IPS-NIHi11 (cell line): ENCODE data around the gene GPRC5D.

Experiments used
- DNase-seq: peaks from one replicate; pipeline ENCODE4 v3.0.0; 2012; ENCODE audit warnings: mixed read lengths, low spot score

The GPRC5D gene

GRCh38 chr12:12907552-12907951, 44.4 kb downstream of the GPRC5D start:
- DNase-seq: no peak

GRCh38 chr12:12903642-12904609, 48.0 kb downstream of the GPRC5D start:
- no peak for DNase-seq

GRCh38 chr12:12902036-12902435, 49.9 kb downstream of the GPRC5D start:
- no peak for DNase-seq

GRCh38 chr12:12901158-12901791, 50.7 kb downstream of the GPRC5D start:
- DNase-seq: no peak

- DNase-seq: no peak
Measured at GRCh38 chr12:12900786-12901157, 51.2 kb downstream of the GPRC5D start.

- no peak for DNase-seq
Measured at GRCh38 chr12:12899530-12900380, 52.2 kb downstream of the GPRC5D start.

- no peak for DNase-seq
Measured at GRCh38 chr12:12898911-12899511, 53.0 kb downstream of the GPRC5D start.

GRCh38 chr12:12898136-12898717, 53.7 kb downstream of the GPRC5D start:
- DNase-seq: no peak

GRCh38 chr12:12897302-12897701, 54.7 kb downstream of the GPRC5D start:
- DNase-seq: no peak

- no peak for DNase-seq
Measured at GRCh38 chr12:12896260-12896659, 55.7 kb downstream of the GPRC5D start.

GRCh38 chr12:12893438-12893837, 58.5 kb downstream of the GPRC5D start:
- no peak for DNase-seq

- DNase-seq: no peak
Measured at GRCh38 chr12:12892681-12893141, 59.3 kb downstream of the GPRC5D start.

GRCh38 chr12:12891881-12892355, 60.1 kb downstream of the GPRC5D start:
- no peak for DNase-seq

GRCh38 chr12:12891080-12891880, 60.7 kb downstream of the GPRC5D start, which contains the start of gene GPRC5A:
TSS of gene GPRC5A (plus strand) at chr12:12891562. CDS start at chr12:12908250, 16,688 bp downstream.
- DNase-seq: peak; percentile 72
